Activated T-cell treated with anti-CD3 and anti-CD28 coated beads for 48 hours (primary cell): ENCODE results near the gene TMEM208.

ENCODE experiments used
- DNase-seq: peaks from one replicate; pipeline ENCODE4 v3.0.0-alpha.2; 2020; ENCODE audit warnings: low read depth

The TMEM208 gene

GRCh38 chr16:67226804-67227566 is at the start of gene TMEM208:
TMEM208 (plus strand) TSS chr16:67227130; CDS start chr16:67227219, 89 bp downstream.
- DNase-seq = peak; percentile 98

GRCh38 chr16:67177743-67178699 is 48.9 kb upstream of the TMEM208 start:
- DNase-seq = no peak

DNA sequence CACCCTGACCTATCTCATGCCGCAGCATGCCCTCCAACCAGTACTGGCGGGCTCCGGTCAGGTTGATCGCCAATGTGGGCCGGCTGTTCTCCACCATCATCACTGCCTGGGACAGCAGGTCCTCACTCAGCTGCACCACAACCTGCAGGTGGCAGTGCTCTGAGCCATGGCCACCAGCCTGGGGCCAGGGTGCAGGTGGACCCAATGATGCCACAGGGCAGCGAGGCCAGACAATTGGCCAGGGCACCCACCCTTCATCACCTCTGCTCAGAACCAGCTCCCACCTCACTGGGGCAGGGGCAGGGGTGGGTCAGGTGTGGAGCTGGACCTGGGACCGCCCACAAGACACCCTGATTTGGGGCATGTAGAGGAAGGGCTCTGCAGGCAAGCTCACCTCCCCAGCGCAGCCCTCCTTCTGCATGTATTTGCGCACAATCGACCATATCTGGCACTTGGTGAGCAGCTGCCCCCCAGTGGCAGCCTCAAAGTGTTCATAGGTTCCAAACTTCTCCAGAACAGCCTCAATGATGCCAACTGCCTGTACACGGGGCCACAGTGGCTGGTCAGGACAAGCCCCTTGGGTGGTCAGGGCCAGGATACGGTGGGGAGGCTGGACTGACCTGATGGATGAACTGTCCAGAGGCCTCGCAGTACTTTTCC is 47.4 kb upstream of the TMEM208 start:
- DNase-seq = no peak

GRCh38 chr16:67180166-67180565 is 46.8 kb upstream of the TMEM208 start:
- DNase-seq = no peak

DNA sequence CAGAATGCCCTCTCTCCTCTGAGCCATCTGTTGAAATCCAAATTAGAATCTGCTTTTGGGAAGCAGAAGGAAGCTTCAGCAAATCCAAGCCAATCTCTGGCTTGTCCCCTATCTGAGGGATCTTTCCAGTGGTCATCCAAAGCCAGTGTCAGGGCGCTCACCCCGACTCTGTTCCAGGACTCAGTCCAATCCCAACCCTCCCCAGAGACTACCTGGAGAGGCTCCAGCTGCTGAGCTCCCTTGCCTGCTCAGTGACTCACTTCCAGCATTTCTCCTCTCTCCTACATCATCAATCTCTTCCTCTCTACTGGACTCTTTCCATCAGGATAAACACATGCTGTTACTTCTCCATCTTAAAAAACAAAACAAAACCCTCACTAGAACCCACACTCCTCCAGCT is 45.6 kb upstream of the TMEM208 start:
- DNase-seq = no peak

- no peak for DNase-seq
Observed at GRCh38 chr16:67182288-67182687, 44.6 kb upstream of the TMEM208 start.

DNA sequence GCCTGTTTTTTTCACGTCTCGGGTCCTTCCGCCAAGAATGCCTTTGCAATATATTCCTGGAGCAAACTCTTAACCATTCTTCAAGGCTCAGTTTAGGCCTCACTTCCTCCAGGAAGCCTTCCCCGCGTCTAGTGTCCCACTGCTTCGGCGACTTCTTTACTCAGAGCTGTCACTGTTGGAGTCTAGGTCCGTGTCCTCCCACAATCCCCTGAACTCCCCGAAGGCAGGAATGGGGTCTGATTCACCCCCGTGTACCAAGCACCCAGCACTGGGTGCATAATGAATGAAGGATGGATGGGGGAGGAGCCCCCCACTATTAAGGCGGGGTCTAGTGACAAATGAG is 43.7 kb upstream of the TMEM208 start:
- DNase-seq = no peak

GRCh38 chr16:67183627-67184452 is 43.1 kb upstream of the TMEM208 start, which contains the start of gene MATCAP1:
MATCAP1 (minus strand) TSS chr16:67183963; CDS start chr16:67180610, 3,353 bp downstream.
- peak; percentile 88 for DNase-seq

GRCh38 chr16:67184453-67184994 is 42.4 kb upstream of the TMEM208 start:
- DNase-seq = no peak

DNA sequence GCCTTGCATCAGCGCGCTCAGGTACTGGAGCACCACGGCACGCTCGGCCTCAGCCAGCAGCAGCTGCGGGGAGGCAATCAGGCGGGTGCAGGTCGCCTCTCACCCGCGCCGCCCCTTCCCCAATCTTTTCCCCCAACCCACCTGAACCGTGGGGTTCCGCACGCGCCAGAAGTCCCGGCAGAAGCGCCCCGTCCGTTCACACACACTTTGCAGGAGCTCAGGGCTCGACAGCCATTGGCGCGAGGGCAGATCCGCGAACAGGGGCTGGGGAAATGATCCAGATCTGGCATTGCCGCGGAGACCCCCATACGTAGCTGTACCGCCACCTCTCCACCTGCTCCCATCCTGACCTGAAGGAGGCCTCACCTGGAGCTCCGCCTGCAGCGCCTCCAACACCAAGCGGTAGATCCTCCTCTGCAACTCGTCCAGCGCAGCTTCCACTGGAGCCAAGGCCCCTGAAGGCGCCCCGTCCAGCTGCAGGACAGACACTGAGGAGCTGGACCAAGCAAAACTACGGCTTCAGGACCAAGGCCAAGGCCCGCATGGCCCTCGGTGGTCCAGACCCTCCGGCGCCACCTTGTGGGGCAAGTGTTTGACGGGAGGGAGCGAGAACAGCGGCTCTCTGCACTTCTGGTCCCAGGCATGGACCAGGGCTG is 41.8 kb upstream of the TMEM208 start:
- peak; percentile 83 for DNase-seq

DNA sequence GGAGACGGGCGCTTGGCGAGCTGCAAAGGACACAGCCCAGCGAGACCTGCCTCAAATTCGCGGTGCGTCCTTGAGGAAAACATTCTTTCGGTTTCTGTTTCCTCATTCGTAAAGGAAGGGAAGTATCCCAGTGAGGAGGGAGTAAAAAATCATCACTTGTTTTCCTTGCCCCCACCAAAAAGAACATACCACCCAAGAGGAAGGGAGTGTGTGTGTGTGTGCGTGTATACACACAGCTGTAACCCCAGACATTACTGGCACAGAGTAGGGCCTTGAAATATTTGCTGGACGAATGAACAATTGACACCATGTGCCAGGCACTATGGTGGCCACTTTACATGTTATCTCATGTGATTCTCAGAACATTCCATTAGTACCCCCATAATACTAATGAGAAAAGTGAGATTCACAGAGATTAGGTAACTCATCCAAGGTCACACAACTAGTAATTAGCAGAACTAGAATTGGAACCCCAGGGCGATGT is 41.2 kb upstream of the TMEM208 start:
- DNase-seq = no peak

GRCh38 chr16:67186550-67186950 is 40.4 kb upstream of the TMEM208 start:
- DNase-seq = no peak

GRCh38 chr16:67187175-67187890 is 39.6 kb upstream of the TMEM208 start:
- DNase-seq = no peak

- DNase-seq = no peak
Observed at GRCh38 chr16:67188323-67188722, 38.6 kb upstream of the TMEM208 start.

GRCh38 chr16:67188798-67189197 is 38.1 kb upstream of the TMEM208 start:
- no peak for DNase-seq

GRCh38 chr16:67190041-67190440 is 36.9 kb upstream of the TMEM208 start, which contains the start of gene EXOC3L1:
EXOC3L1 (minus strand) TSS chr16:67190136; CDS start chr16:67189676, 460 bp downstream.
- DNase-seq = no peak

DNA sequence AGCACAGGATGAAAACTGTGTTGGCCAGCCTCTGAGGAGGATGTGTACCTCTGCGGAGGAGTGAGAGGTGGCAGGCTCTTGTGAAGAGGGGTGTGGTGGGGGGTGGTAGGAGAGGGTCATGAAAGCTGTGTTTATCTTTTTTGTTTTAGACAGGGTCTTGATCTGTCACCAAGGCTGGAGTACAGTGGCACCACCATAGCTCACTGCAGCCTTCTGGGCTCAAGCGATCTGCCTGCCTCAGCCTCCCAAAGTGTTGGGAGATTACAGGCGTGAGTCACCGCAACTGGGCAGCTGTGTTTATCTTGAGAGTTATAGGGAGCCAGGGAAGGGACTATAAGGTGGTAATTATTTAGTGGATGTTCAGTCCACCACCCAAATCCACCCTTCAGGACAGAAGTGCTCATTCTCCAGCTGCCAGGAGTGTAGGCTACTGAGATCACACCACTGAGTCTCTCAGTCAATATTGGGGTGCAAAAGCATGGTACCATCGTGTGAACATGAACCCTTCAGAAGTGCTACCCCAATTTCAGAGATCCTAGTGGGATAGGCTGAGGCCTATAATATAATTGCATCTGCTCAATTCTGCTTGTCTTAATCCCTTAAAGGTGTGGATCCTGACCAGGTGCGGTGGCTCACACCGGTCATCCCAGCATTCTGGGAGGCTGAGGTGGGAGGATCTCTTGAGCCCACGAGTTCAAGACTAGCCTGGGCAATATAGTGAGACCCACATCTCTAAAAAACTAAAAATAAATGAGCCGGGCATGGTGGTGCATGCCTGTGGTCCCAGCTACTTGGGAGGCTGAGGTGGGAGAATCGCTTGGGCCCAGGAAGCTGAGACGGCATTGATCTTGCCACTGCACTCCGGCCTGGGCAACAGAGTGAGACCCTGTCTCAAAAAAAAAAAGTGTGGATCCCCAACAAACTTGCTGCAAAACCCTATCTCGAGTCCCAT is 36.2 kb upstream of the TMEM208 start:
- no peak for DNase-seq

GRCh38 chr16:67191411-67191994 is 35.4 kb upstream of the TMEM208 start:
- no peak for DNase-seq
